Karpas-422 (cell line): ENCODE results near the gene FAM221A. TPM values are rescaled to one million over a fixed set of nuclear protein-coding genes. Genes with fewer than 3 reads are reported as not detected.

Experiments used
- DNase-seq: peaks from one replicate; pipeline ENCODE4 v3.0.0-alpha.2; 2015
- H2AFZ ChIP-seq: fragments of 200-600 bp; sonication (generic); 2 replicates; pipeline ENCODE4 v1.6.1; 2014; ENCODE audit warnings: antibody characterized with exemption, low read length, mixed read lengths
- H3K27ac ChIP-seq: fragments of 200-600 bp; sonication (generic); 2 replicates; pipeline ENCODE4 v1.5.1; 2014; ENCODE audit warnings: mild to moderate bottlenecking, low read length, moderate library complexity
- H3K27me3 ChIP-seq: fragments of 200-600 bp; sonication (generic); 2 replicates; pipeline ENCODE4 v1.6.1; 2014; ENCODE audit warnings: low read length, mixed read lengths
- H3K36me3 ChIP-seq: fragments of 200-600 bp; sonication (generic); 2 replicates; pipeline ENCODE4 v1.6.1; 2014; ENCODE audit warnings: low read length, mixed read lengths; ENCODE audit not compliant: insufficient read depth
- H3K4me1 ChIP-seq: fragments of 200-600 bp; sonication (generic); 2 replicates; pipeline ENCODE4 v1.6.1; 2014; ENCODE audit warnings: mild to moderate bottlenecking, low read length, mixed read lengths
- H3K4me2 ChIP-seq: fragments of 200-600 bp; sonication (generic); 2 replicates; pipeline ENCODE4 v1.6.1; 2014; ENCODE audit warnings: low read length, low read depth, mild to moderate bottlenecking; ENCODE audit not compliant: poor library complexity, severe bottlenecking
- H3K4me3 ChIP-seq: fragments of 200-600 bp; sonication (generic); 2 replicates; pipeline ENCODE4 v1.5.1; 2014; ENCODE audit warnings: mild to moderate bottlenecking, antibody characterized with exemption, low read length, mixed read lengths
- H3K79me2 ChIP-seq: fragments of 200-600 bp; sonication (generic); 2 replicates; pipeline ENCODE4 v1.6.1; 2014; ENCODE audit warnings: mild to moderate bottlenecking, low read length, mixed read lengths
- H3K9ac ChIP-seq: fragments of 200-600 bp; sonication (generic); 2 replicates; pipeline ENCODE4 v1.6.0; 2014; ENCODE audit warnings: low read length
- H3K9me2 ChIP-seq: fragments of 200-600 bp; sonication (generic), shearing (Covaris generic); replicated peaks from 2 replicates; pipeline ENCODE4 v1.6.0; 2014; ENCODE audit warnings: mild to moderate bottlenecking, low read length, moderate library complexity; ENCODE audit not compliant: insufficient read depth
- H3K9me3 ChIP-seq: fragments of 300-700, 200-600 bp; sonication (generic); 2 replicates; pipeline ENCODE4 v1.6.1; 2014; ENCODE audit warnings: low read length, mixed read lengths
- H4K20me1 ChIP-seq: fragments of 200-600 bp; sonication (generic); 2 replicates; pipeline ENCODE4 v1.6.1; 2014; ENCODE audit warnings: mild to moderate bottlenecking, antibody characterized with exemption, low read length, low read depth; ENCODE audit not compliant: insufficient read depth
- total RNA-seq: library from RNA; depleted of rRNA; stranded (reverse); fragments of >200 nt; shearing (Covaris generic); gene quantifications from 2 replicates; pipeline ENCODE4 v1.2.3, GENCODE V29; 2014; ENCODE audit warnings: low replicate concordance; rRNA removed

The FAM221A gene
- total RNA-seq = 4.5 and 14.0 TPM in 2 replicates

GRCh38 chr7:23679898-23680413 is at the start of gene FAM221A:
FAM221A (plus strand) TSS chr7:23680199; CDS start chr7:23680219, 20 bp downstream.
- Histone ChIP-seq H2AFZ (peak within 1 kb of the TSS; percentile 97), H3K9ac (peak within 1 kb of the TSS; percentile 77), H3K36me3 (no peaks in the 10 kb centered on the region), H3K27me3 (no peaks in the 10 kb centered on the region), H3K79me2 (peaks cover 11% of the 10 kb centered on the region; the same call in 1 of the 2 replicates), H3K4me3 (peak within 1 kb of the TSS; percentile 84), H3K27ac (no peak within 1 kb of the TSS), H3K9me2 (no peaks in the 10 kb centered on the region), H3K4me1 (peaks cover 19% of the 10 kb centered on the region), H4K20me1 (no peaks in the 10 kb centered on the region), H3K9me3 (no peaks in the 10 kb centered on the region), H3K4me2 (peak within 1 kb of the TSS; percentile 83)
- DNase-seq = peak; percentile 94

- H3K27ac ChIP-seq = no peak overlapping the region
- no peaks in the 10 kb centered on the region for H3K9me3 ChIP-seq
- no peaks in the 10 kb centered on the region for H3K4me1 ChIP-seq
- H2AFZ ChIP-seq = no peak overlapping the region
- H4K20me1 ChIP-seq = no peaks in the 10 kb centered on the region
- H3K4me3 ChIP-seq = no peak overlapping the region
- no peak overlapping the region for H3K4me2 ChIP-seq
- H3K79me2 ChIP-seq = no peaks in the 10 kb centered on the region
- no peaks in the 10 kb centered on the region for H3K9me2 ChIP-seq
- no peaks in the 10 kb centered on the region for H3K36me3 ChIP-seq
- DNase-seq = no peak
- no peaks in the 10 kb centered on the region for H3K27me3 ChIP-seq
- H3K9ac ChIP-seq = no peak overlapping the region
Observed at GRCh38 chr7:23633417-23633816, 46.6 kb upstream of the FAM221A start.

GRCh38 chr7:23645822-23646221 is 34.2 kb upstream of the FAM221A start:
- Histone ChIP-seq H3K9me3 (no peaks in the 10 kb centered on the region), H3K36me3 (no peaks in the 10 kb centered on the region), H3K4me2 (no peak overlapping the region), H3K4me1 (no peaks in the 10 kb centered on the region), H3K79me2 (no peaks in the 10 kb centered on the region), H3K27me3 (no peaks in the 10 kb centered on the region), H4K20me1 (no peaks in the 10 kb centered on the region), H3K27ac (no peak overlapping the region), H3K4me3 (no peak overlapping the region), H3K9me2 (no peaks in the 10 kb centered on the region), H3K9ac (no peak overlapping the region), H2AFZ (no peak overlapping the region)
- DNase-seq = no peak

- H3K4me1 ChIP-seq = no peaks in the 10 kb centered on the region
- H3K4me3 ChIP-seq = no peak overlapping the region
- H3K36me3 ChIP-seq = no peaks in the 10 kb centered on the region
- H3K4me2 ChIP-seq = no peak overlapping the region
- H4K20me1 ChIP-seq = no peaks in the 10 kb centered on the region
- H3K9me3 ChIP-seq = peaks cover 19% of the 10 kb centered on the region
- H3K79me2 ChIP-seq = no peaks in the 10 kb centered on the region
- H3K9me2 ChIP-seq = no peaks in the 10 kb centered on the region
- H2AFZ ChIP-seq = no peak overlapping the region
- no peak overlapping the region for H3K9ac ChIP-seq
- DNase-seq = no peak
- H3K27ac ChIP-seq = no peak overlapping the region
- no peaks in the 10 kb centered on the region for H3K27me3 ChIP-seq
Observed at GRCh38 chr7:23653942-23654341, 26.1 kb upstream of the FAM221A start.

- Histone ChIP-seq H3K27ac (no peak overlapping the region), H3K9me2 (no peaks in the 10 kb centered on the region), H2AFZ (no peak overlapping the region), H3K36me3 (no peaks in the 10 kb centered on the region), H3K79me2 (no peaks in the 10 kb centered on the region), H3K4me2 (no peak overlapping the region), H3K4me1 (no peaks in the 10 kb centered on the region), H3K9ac (no peak overlapping the region), H3K9me3 (peaks cover 20% of the 10 kb centered on the region), H3K4me3 (no peak overlapping the region), H4K20me1 (no peaks in the 10 kb centered on the region), H3K27me3 (no peaks in the 10 kb centered on the region)
- peak; percentile 76 for DNase-seq
Observed at GRCh38 chr7:23654508-23654907, 25.5 kb upstream of the FAM221A start.

- H3K79me2 ChIP-seq = no peaks in the 10 kb centered on the region
- no peaks in the 10 kb centered on the region for H3K27me3 ChIP-seq
- no peaks in the 10 kb centered on the region for H3K36me3 ChIP-seq
- H3K9me2 ChIP-seq = no peaks in the 10 kb centered on the region
- H3K4me3 ChIP-seq = no peak overlapping the region
- H3K4me1 ChIP-seq = no peaks in the 10 kb centered on the region
- H3K27ac ChIP-seq = no peak overlapping the region
- DNase-seq = no peak
- no peaks in the 10 kb centered on the region for H4K20me1 ChIP-seq
- H3K9ac ChIP-seq = no peak overlapping the region
- peaks cover 20% of the 10 kb centered on the region for H3K9me3 ChIP-seq
- no peak overlapping the region for H3K4me2 ChIP-seq
- no peak overlapping the region for H2AFZ ChIP-seq
Observed at GRCh38 chr7:23655433-23655832, 24.6 kb upstream of the FAM221A start.

GRCh38 chr7:23658831-23659427 is 21.1 kb upstream of the FAM221A start:
- H3K27me3 ChIP-seq = no peaks in the 10 kb centered on the region

GRCh38 chr7:23661385-23661784 is 18.6 kb upstream of the FAM221A start:
- Histone ChIP-seq H4K20me1 (no peaks in the 10 kb centered on the region), H3K4me2 (no peak overlapping the region), H3K9me3 (peaks cover 8% of the 10 kb centered on the region; the same call in 1 of the 2 replicates), H2AFZ (no peak overlapping the region), H3K27ac (no peak overlapping the region), H3K79me2 (no peaks in the 10 kb centered on the region), H3K36me3 (no peaks in the 10 kb centered on the region), H3K4me3 (no peak overlapping the region), H3K27me3 (no peaks in the 10 kb centered on the region), H3K9me2 (no peaks in the 10 kb centered on the region), H3K9ac (no peak overlapping the region), H3K4me1 (no peaks in the 10 kb centered on the region)
- DNase-seq = no peak

More at GRCh38 chr7:23658831-23659427, 21.1 kb upstream of the FAM221A start:
- H3K79me2 ChIP-seq = no peaks in the 10 kb centered on the region
- no peaks in the 10 kb centered on the region for H4K20me1 ChIP-seq
- H2AFZ ChIP-seq = no peak overlapping the region
- no peak for DNase-seq
- no peaks in the 10 kb centered on the region for H3K4me1 ChIP-seq
- no peaks in the 10 kb centered on the region for H3K36me3 ChIP-seq
- H3K27ac ChIP-seq = no peak overlapping the region
- peaks cover 16% of the 10 kb centered on the region for H3K9me3 ChIP-seq
- no peak overlapping the region for H3K9ac ChIP-seq
- H3K4me3 ChIP-seq = no peak overlapping the region
- H3K9me2 ChIP-seq = no peaks in the 10 kb centered on the region
- H3K4me2 ChIP-seq = no peak overlapping the region
